ENCODE data around the gene SIPA1L3. TPM values are rescaled to one million over a fixed set of nuclear protein-coding genes. Genes with fewer than 3 reads are reported as not detected.

The SIPA1L3 gene
- total and polyA plus RNA-seq, 10 of the 15 experiments (the other 5 are each of a cell fraction or from before 2014, with no cell fraction given): 0.24 to 66.2 (median 19.1) TPM

DNA sequence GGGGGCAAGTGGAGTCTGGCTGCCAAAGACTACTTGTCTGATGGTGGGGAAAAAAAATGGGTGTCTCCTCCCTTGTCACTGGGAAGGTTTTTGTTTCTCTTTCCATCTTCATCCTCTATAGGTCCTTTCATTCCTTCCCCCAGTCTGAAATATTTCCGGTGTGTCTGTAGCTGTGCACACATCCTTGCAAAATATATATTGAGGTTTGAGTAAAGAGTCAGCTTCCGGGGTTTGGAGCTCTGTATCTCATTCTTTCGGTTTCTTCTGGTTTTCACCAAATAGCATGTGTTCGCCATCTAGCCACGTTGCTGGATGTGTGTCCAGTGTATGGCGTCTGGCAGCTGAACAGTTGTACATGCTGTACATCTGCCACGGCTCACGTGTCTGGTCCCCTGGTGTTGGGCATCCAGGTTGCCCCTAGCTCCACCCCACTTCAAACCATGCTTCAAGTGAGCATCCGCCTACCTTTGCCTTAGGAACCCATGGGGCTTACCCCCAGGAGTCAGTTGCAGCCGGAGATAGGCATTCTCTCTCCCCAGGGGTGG is 142.2 kb downstream of the SIPA1L3 start (continued):
- TF ChIP-seq, protein P1, sequence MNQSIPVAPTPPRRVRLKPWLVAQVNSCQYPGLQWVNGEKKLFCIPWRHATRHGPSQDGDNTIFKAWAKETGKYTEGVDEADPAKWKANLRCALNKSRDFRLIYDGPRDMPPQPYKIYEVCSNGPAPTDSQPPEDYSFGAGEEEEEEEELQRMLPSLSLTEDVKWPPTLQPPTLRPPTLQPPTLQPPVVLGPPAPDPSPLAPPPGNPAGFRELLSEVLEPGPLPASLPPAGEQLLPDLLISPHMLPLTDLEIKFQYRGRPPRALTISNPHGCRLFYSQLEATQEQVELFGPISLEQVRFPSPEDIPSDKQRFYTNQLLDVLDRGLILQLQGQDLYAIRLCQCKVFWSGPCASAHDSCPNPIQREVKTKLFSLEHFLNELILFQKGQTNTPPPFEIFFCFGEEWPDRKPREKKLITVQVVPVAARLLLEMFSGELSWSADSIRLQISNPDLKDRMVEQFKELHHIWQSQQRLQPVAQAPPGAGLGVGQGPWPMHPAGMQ (IDR thresholded peaks at IDR 0.05; ENCODE audit: borderline replicate concordance): no peak
- no peak for TF ChIP-seq HDAC6 (IDR thresholded peaks at IDR 0.05; ENCODE audit: unreplicated experiment)
- no peak for TF ChIP-seq CUX1 (IDR thresholded peaks at IDR 0.05; ENCODE audit: insufficient replicate concordance, low read depth, low read length)
- TF ChIP-seq CREM (IDR thresholded peaks at IDR 0.05; ENCODE audit: low read depth): no peak
- TF ChIP-seq RELA (IDR thresholded peaks at IDR 0.05; ENCODE audit: borderline replicate concordance, partially characterized antibody): no peak
- no peak for TF ChIP-seq SIX5 (IDR thresholded peaks at IDR 0.05; ENCODE audit: low read depth, low read length, severe bottlenecking)
- peak; percentile 14; the same call in 1 of the 2 replicates for TF ChIP-seq TBL1XR1 (IDR thresholded peaks at IDR 0.05; ENCODE audit: low read depth, low read length)
- TF ChIP-seq TCF3 (IDR thresholded peaks at IDR 0.05; ENCODE audit: borderline replicate concordance, insufficient read depth, low read depth, low read length): no peak
- TF ChIP-seq E2F8 (IDR thresholded peaks at IDR 0.05; ENCODE audit: low read depth, partially characterized antibody): no peak
- no peak; the same call in 1 of the 2 replicates for TF ChIP-seq GATAD2B (conservative IDR thresholded peaks at IDR 0.05; ENCODE audit: low read depth)
- no peak for TF ChIP-seq CEBPB (IDR thresholded peaks at IDR 0.05; ENCODE audit: borderline replicate concordance in 1 of 2, low read depth in 2 of 2, low read length in 2 of 2)
- no peak for TF ChIP-seq EZH2 (IDR thresholded peaks at IDR 0.05; ENCODE audit: borderline replicate concordance, control insufficient read depth, low read depth, low read length)
- TF ChIP-seq NFIC (IDR thresholded peaks at IDR 0.05; ENCODE audit: low read depth, low read length): peak; percentile 33
- peak; percentile 88 for TF ChIP-seq MAX (IDR thresholded peaks at IDR 0.05; ENCODE audit: low read depth, low read length)
- TF ChIP-seq ZBTB33 (IDR thresholded peaks at IDR 0.05): no peak
- TF ChIP-seq USF2 (IDR thresholded peaks at IDR 0.05; ENCODE audit: borderline replicate concordance, low read depth, low read length): no peak
- TF ChIP-seq ZSCAN29 (IDR thresholded peaks at IDR 0.05): no peak

Measured in GM12878 (cell line).